Measurements from ENCODE around the gene SEC62. TPM values are rescaled to one million over a fixed set of nuclear protein-coding genes. Genes with fewer than 3 reads are reported as not detected.

SEC62 gene
- total and polyA plus RNA-seq, 8 donors: 146 to 155 (median 149) TPM

DNA sequence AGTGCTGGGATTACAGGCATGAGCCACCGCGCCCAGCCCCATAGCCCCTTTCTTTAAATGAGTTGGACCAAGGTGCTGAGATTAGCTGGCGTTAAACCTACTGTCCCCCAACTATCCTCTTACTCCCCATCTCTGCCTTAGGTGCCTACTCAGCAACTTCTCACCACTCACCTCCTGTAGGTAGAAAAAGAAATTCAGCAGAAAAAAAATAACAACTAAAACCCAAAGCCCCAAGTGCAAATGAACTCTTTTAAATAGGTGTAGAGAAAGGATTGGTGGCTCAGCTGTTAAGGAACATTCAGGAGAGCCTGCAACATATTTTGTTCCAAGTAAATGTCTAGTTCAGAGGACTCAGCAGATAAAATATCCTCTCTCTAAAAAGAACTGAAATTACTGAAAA, 35.8 kb upstream of the SEC62 start:
- ATAC-seq: no peak
- TF ChIP-seq CTCF (IDR thresholded peaks at IDR 0.05): no peak
- intact Hi-C loops (cut with DNase I): no loop called here

DNA sequence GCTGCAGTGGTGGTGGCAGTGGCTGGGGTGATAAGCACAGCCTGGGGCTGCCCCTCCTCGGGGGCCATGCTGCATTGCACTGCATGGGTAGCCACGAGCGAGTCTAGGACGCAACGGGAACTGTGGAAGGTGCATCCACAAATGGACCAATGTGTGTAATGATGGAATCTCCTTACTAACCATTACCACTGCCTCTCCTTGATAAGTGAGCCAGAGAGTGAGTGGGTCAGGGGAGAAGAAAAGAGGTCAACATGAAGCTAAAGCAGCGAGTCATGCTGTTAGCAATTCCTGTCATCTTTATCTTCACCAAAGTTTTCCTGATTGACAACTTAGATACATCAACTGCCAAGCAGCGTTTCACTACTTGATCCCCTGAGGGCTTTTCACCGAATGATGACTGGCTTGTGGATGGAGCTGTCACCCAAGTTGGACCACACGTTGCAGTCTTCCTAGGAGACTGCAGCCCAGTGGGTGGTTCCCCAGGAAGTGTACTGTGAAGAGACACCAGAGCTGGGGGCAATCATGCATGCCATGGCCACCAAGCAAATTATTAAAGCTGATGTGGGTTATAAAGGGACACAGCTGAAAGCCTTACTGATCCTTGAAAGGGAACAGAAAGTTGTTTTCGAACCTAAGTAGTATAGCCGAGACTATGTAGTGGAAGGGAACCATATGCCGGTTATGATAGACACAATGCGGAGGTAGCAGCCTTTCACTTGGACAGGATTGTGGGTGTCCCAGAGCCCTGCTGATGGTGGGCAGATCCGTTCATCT, 34.7 kb upstream of the SEC62 start:
- no peak for TF ChIP-seq CTCF (IDR thresholded peaks at IDR 0.05)
- ATAC-seq: no peak

More for the DNA sequence above, 35.8 kb upstream of the SEC62 start:
- Histone ChIP-seq H3K36me3 (no peaks in the 10 kb centered on the region), H3K4me1 (no peaks in the 10 kb centered on the region), H3K4me3 (no peak overlapping the region), H3K27me3 (no peaks in the 10 kb centered on the region), H3K27ac (no peak overlapping the region), H3K9me3 (no peaks in the 10 kb centered on the region)
- DNase-seq: no peak

GRCh38 chr3:169939320-169939719, 27.3 kb upstream of the SEC62 start:
- intact Hi-C loops (cut with DNase I): no loop called here
- Histone ChIP-seq H3K4me3 (no peak overlapping the region), H3K36me3 (no peaks in the 10 kb centered on the region), H3K9me3 (no peaks in the 10 kb centered on the region), H3K27ac (no peak overlapping the region), H3K4me1 (no peaks in the 10 kb centered on the region), H3K27me3 (no peaks in the 10 kb centered on the region)
- DNase-seq: no peak
- TF ChIP-seq CTCF (IDR thresholded peaks at IDR 0.05): no peak
- ATAC-seq: no peak

More for the DNA sequence above, 34.7 kb upstream of the SEC62 start:
- DNase-seq: no peak
- Histone ChIP-seq H3K4me3 (no peak overlapping the region), H3K27ac (no peak overlapping the region), H3K9me3 (no peaks in the 10 kb centered on the region), H3K4me1 (no peaks in the 10 kb centered on the region), H3K27me3 (no peaks in the 10 kb centered on the region), H3K36me3 (no peaks in the 10 kb centered on the region)
- intact Hi-C loops (cut with DNase I): no loop called here

DNA sequence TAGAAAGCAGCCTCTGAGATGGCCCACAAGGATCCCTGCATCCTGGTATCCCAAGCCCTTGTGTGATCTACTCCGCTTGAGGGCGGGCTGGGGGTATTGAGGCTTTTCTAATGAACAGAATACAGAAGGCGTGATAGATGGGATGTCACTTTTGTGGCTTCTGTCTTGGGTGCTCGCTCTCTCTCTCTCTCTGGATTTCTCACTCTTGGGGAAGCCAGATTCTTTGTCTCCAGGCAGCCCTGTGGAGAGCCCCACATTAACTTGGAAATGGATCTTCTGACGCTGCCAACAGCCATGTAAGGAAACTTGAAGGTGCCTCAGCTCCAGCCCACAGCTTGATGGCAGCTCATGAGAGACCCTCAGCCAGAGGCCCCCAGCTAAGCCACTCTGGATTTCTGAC, 26.9 kb upstream of the SEC62 start:
- Histone ChIP-seq H3K36me3 (no peaks in the 10 kb centered on the region), H3K27ac (no peak overlapping the region), H3K4me3 (no peak overlapping the region), H3K9me3 (no peaks in the 10 kb centered on the region), H3K4me1 (peaks cover 0 to 2% of the 10 kb centered on the region in 2 donors), H3K27me3 (no peaks in the 10 kb centered on the region)
- intact Hi-C loops (cut with DNase I): no loop called here
- DNase-seq (no peak), ATAC-seq (no peak)
- no peak for TF ChIP-seq CTCF (IDR thresholded peaks at IDR 0.05)

DNA sequence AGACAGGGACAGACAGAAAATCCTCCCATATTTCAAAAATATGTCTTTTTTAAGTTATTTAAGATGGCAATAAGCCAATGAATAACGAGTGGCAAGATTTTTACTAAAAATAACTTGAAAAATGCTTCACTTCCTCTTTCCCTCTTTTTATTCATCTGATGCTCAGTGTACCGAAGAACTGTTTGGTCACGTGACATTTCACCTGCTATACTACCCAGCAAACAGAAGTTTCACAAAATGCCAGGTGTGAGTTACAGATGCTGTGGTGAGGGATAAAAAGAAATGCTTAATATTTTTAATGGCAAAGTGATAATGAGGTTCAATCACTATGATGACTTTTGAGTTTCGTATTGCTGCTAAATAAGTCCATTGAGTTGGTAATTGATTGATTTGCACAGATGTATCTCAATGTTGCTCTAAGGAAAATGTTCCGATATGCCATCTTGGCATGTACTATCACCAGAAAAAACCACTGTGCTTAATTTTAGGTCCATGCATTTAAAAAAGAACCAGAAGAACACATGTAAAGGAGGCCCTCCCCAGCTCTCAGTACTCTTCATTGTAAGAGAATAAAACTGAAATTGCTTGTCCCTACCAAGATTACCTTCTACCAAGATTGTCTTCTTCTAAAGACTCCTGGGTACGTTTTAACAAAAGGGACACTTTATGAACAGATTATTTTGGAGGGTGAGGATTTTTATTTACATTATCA, 26.0 kb upstream of the SEC62 start:
- no peaks in the 10 kb centered on the region for H3K36me3 ChIP-seq
- DNase-seq (no peak), ATAC-seq (no peak)
- no peak overlapping the region for H3K4me3 ChIP-seq
- no peaks in the 10 kb centered on the region for H3K9me3 ChIP-seq
- intact Hi-C loops (cut with DNase I): no loop called here
- H3K27me3 ChIP-seq: no peaks in the 10 kb centered on the region
- TF ChIP-seq CTCF (IDR thresholded peaks at IDR 0.05): no peak
- H3K4me1 ChIP-seq: peaks cover 0 to 11% of the 10 kb centered on the region in 2 donors
- H3K27ac ChIP-seq: no peak overlapping the region

Data from left lung (tissue), 10 donors.